ENCODE results near the gene ACBD3. TPM values are rescaled to one million over a fixed set of nuclear protein-coding genes. Genes with fewer than 3 reads are reported as not detected.

The ACBD3 gene
- total RNA-seq: 30.1 TPM
- long read RNA-seq, transcript ACBD3-201 (8 exons, 3,573 nt): major isoform, 72 of 81 reads
- long read RNA-seq, partial matches to known transcripts: 8 of 81 reads
- long read RNA-seq, other reads (novel, unspliced or antisense): 1 of 81 reads

GRCh38 chr1:226186124-226187018 is at the start of gene ACBD3:
ACBD3 (minus strand) TSS chr1:226186741; CDS start chr1:226186675, 66 bp downstream.
- intact Hi-C loops (cut with micrococcal nuclease): loop anchor here (10.0 kb wide), 1 partner anchor 62 kb away; no protein-coding TSS in a partner anchor
- ATAC-seq: peak; percentile 98
- DNase-seq: peak; percentile 89

- intact Hi-C loops (cut with micrococcal nuclease): no loop called here
- ATAC-seq (no peak), DNase-seq (no peak)
Measured at GRCh38 chr1:226233806-226234205, 47.3 kb upstream of the ACBD3 start.

GRCh38 chr1:226233293-226233692 is 46.8 kb upstream of the ACBD3 start:
- intact Hi-C loops (cut with micrococcal nuclease): no loop called here
- ATAC-seq (no peak), DNase-seq (no peak)

- DNase-seq (no peak), ATAC-seq (no peak)
- intact Hi-C loops (cut with micrococcal nuclease): no loop called here
Measured at GRCh38 chr1:226226601-226227000, 40.1 kb upstream of the ACBD3 start.

- intact Hi-C loops (cut with micrococcal nuclease): no loop called here
- peak; percentile 50 for ATAC-seq
Measured at GRCh38 chr1:226223786-226224244, 37.3 kb upstream of the ACBD3 start.

GRCh38 chr1:226223157-226223785 is 36.7 kb upstream of the ACBD3 start, which contains the start of gene MIXL1:
MIXL1 (plus strand) TSS chr1:226223664; CDS start chr1:226223682, 18 bp downstream.
- intact Hi-C loops (cut with micrococcal nuclease): no loop called here
- ATAC-seq: peak; percentile 39
- peak; percentile 28 for DNase-seq

More at GRCh38 chr1:226223786-226224244, 37.3 kb upstream of the ACBD3 start:
- peak; percentile 39 for DNase-seq

GRCh38 chr1:226222686-226223085 is 36.1 kb upstream of the ACBD3 start:
- ATAC-seq: no peak
- intact Hi-C loops (cut with micrococcal nuclease): no loop called here
- DNase-seq: no peak

- no peak for DNase-seq
- no peak for ATAC-seq
- intact Hi-C loops (cut with micrococcal nuclease): no loop called here
Measured at GRCh38 chr1:226220473-226221189, 34.1 kb upstream of the ACBD3 start.

- DNase-seq: no peak
- no peak for ATAC-seq
- intact Hi-C loops (cut with micrococcal nuclease): no loop called here
Measured at GRCh38 chr1:226217273-226217672, 30.7 kb upstream of the ACBD3 start.

- DNase-seq (no peak), ATAC-seq (no peak)
- intact Hi-C loops (cut with micrococcal nuclease): no loop called here
Measured at GRCh38 chr1:226216056-226216455, 29.5 kb upstream of the ACBD3 start.

GRCh38 chr1:226215239-226215638 is 28.7 kb upstream of the ACBD3 start:
- DNase-seq (no peak), ATAC-seq (no peak)
- intact Hi-C loops (cut with micrococcal nuclease): no loop called here

- DNase-seq (no peak), ATAC-seq (no peak)
- intact Hi-C loops (cut with micrococcal nuclease): no loop called here
Measured at GRCh38 chr1:226212545-226212944, 26.0 kb upstream of the ACBD3 start.

- ATAC-seq: no peak
- intact Hi-C loops (cut with micrococcal nuclease): no loop called here
- DNase-seq: no peak
Measured at GRCh38 chr1:226211181-226211821, 24.8 kb upstream of the ACBD3 start.

GRCh38 chr1:226210571-226211176 is 24.1 kb upstream of the ACBD3 start:
- no peak for ATAC-seq
- intact Hi-C loops (cut with micrococcal nuclease): no loop called here
- DNase-seq: no peak

- DNase-seq (no peak), ATAC-seq (no peak)
- intact Hi-C loops (cut with micrococcal nuclease): no loop called here
Measured at GRCh38 chr1:226209307-226210059, 22.9 kb upstream of the ACBD3 start.

- DNase-seq: no peak
- no peak for ATAC-seq
- intact Hi-C loops (cut with micrococcal nuclease): no loop called here
Measured at GRCh38 chr1:226207048-226207447, 20.5 kb upstream of the ACBD3 start.

- intact Hi-C loops (cut with micrococcal nuclease): no loop called here
- DNase-seq (no peak), ATAC-seq (no peak)
Measured at GRCh38 chr1:226204198-226204597, 17.7 kb upstream of the ACBD3 start.

- no peak for DNase-seq
- intact Hi-C loops (cut with micrococcal nuclease): no loop called here
- no peak for ATAC-seq
Measured at GRCh38 chr1:226203655-226204054, 17.1 kb upstream of the ACBD3 start.

Measured in left ventricle myocardium superior (tissue), 1 donor.